PC-9 (cell line): Measurements from ENCODE around the gene AHRR. TPM values are rescaled to one million over a fixed set of nuclear protein-coding genes. Genes with fewer than 3 reads are reported as not detected.

Experiments
- BruUV-seq: library from RNA; stranded (reverse); fragments of 400-500 nt; replicated peaks from 2 replicates; lab custom pipeline; 2021; lab: Mats Ljungman, UMichigan
- CTCF ChIA-PET: fragments of 300-600 bp; sonication (Branson Sonifier 250); formaldehyde crosslinking; loops from one replicate; lab custom pipeline; 2022; ENCODE audit warnings: antibody characterized with exemption; lab: Charles Lee
- POLR2A ChIA-PET: fragments of 300-600 bp; sonication (Branson Sonifier 250); formaldehyde crosslinking; loops from one replicate; lab custom pipeline; 2022; ENCODE audit warnings: antibody characterized with exemption; ENCODE audit not compliant: unreplicated experiment; lab: Charles Lee
- DNase-seq, 2 experiments: peaks; one replicate each; pipeline versions ENCODE4 v3.0.0 to v3.0.0-alpha.2; 2015 to 2022; ENCODE audit warnings: mixed read lengths in 1 of 2
- H2AFZ ChIP-seq: fragments of 200-600 bp; sonication (generic); 2 replicates; pipeline ENCODE4 v1.8.1; 2017; ENCODE audit warnings: antibody characterized with exemption
- H3F3A ChIP-seq: fragments of 200-600 bp; sonication (generic); 2 replicates; pipeline ENCODE4 v1.8.1; 2017; ENCODE audit warnings: antibody characterized with exemption, mild to moderate bottlenecking, low read depth; ENCODE audit not compliant: insufficient read depth
- H3K27ac ChIP-seq: fragments of 200-600 bp; sonication (generic); 2 replicates; pipeline ENCODE4 v1.6.1; 2016; ENCODE audit warnings: mixed run types
- H3K27me3 ChIP-seq: fragments of 200-600 bp; sonication (generic); 2 replicates; pipeline ENCODE4 v1.6.1; 2016; ENCODE audit warnings: low read depth, mixed run types; ENCODE audit not compliant: insufficient read depth
- H3K36me3 ChIP-seq: fragments of 200-600 bp; sonication (generic); 2 replicates; pipeline ENCODE4 v1.6.1; 2016; ENCODE audit warnings: low read depth, mixed run types
- H3K4me1 ChIP-seq: fragments of 200-600 bp; sonication (generic); replicated peaks from 2 replicates; pipeline ENCODE4 v1.6.1; 2016; ENCODE audit warnings: mixed run types; ENCODE audit not compliant: insufficient read depth
- H3K4me2 ChIP-seq: fragments of 200-600 bp; sonication (generic); 2 replicates; pipeline ENCODE4 v1.6.1; 2017; ENCODE audit warnings: mixed run types
- H3K4me3 ChIP-seq: fragments of 200-600 bp; sonication (generic); 2 replicates; pipeline ENCODE4 v1.6.1; 2016; ENCODE audit warnings: mixed run types
- H3K79me2 ChIP-seq: fragments of 200-600 bp; sonication (generic); 2 replicates; pipeline ENCODE4 v1.6.1; 2017; ENCODE audit warnings: low read depth, mixed run types
- H3K9me2 ChIP-seq: fragments of 200-600 bp; sonication (generic); 2 replicates; pipeline ENCODE4 v1.8.1; 2017; ENCODE audit warnings: mild to moderate bottlenecking; ENCODE audit not compliant: insufficient read depth
- H3K9me3 ChIP-seq: fragments of 200-600 bp; sonication (generic); 2 replicates; pipeline ENCODE4 v1.8.1; 2016; ENCODE audit warnings: low read depth; ENCODE audit not compliant: insufficient read depth
- H4K20me1 ChIP-seq: fragments of 200-600 bp; sonication (generic); 2 replicates; pipeline ENCODE4 v1.8.1; 2017; ENCODE audit not compliant: insufficient read depth
- CTCF ChIP-seq: fragments of 200-600 bp; sonication (generic); conservative IDR thresholded peaks from 2 replicates; pipeline ENCODE4 v1.6.1; 2017; ENCODE audit warnings: mixed run types, antibody characterized with exemption, mild to moderate bottlenecking, moderate library complexity
- EZH2 ChIP-seq: fragments of 200-600 bp; sonication (generic); IDR thresholded peaks from 2 replicates; pipeline ENCODE4 v1.8.0; 2017; ENCODE audit warnings: antibody characterized with exemption, low read depth
- intact Hi-C: fragments of 100-400 bp; cut with micrococcal nuclease; formaldehyde crosslinking; loops from one replicate; pipeline ENCODE4 v1.10.0; 2022; ENCODE audit not compliant: unreplicated experiment
- total RNA-seq: library from RNA; stranded (reverse); gene quantifications from 2 replicates; pipeline ENCODE4 v1.2.3, GENCODE V29; 2021

AHRR gene
- total RNA-seq, 1 experiment from 2014 or later = 7.2 TPM

- H3K4me1 ChIP-seq = no peaks in the 10 kb centered on the region
- no peaks in the 10 kb centered on the region for H3K9me2 ChIP-seq
- no peaks in the 10 kb centered on the region for H3K79me2 ChIP-seq
- no peak overlapping the region for H3K27ac ChIP-seq
- H3K9me3 ChIP-seq = no peaks in the 10 kb centered on the region
- peaks cover 5% of the 10 kb centered on the region; the same call in 1 of the 2 replicates for H4K20me1 ChIP-seq
- no peak overlapping the region for H2AFZ ChIP-seq
- ChIA-PET POLR2A (no interaction called here), CTCF (no interaction called here)
- intact Hi-C loops = loop anchor here (5.0 kb wide), 1 partner anchor 65 kb away; no protein-coding TSS in a partner anchor
- no peak overlapping the region for H3K4me2 ChIP-seq
- DNase-seq = no peak
- H3K27me3 ChIP-seq = no peaks in the 10 kb centered on the region
- no peaks in the 10 kb centered on the region for H3F3A ChIP-seq
- TF ChIP-seq EZH2 (no peak), CTCF (no peak)
- no peaks in the 10 kb centered on the region for H3K36me3 ChIP-seq
- H3K4me3 ChIP-seq = no peak overlapping the region
- BruUV-seq = no TSS peak
These were observed 110.8 kb downstream of the AHRR start for GRCh38 chr5:432201-432927.

GRCh38 chr5:432928-433791 is 111.6 kb downstream of the AHRR start:
- Histone ChIP-seq H3K9me2 (no peaks in the 10 kb centered on the region), H3K27me3 (no peaks in the 10 kb centered on the region), H3K4me3 (no peak overlapping the region), H3K4me2 (no peak overlapping the region), H3K27ac (no peak overlapping the region), H3K9me3 (no peaks in the 10 kb centered on the region), H3K36me3 (no peaks in the 10 kb centered on the region), H3F3A (no peaks in the 10 kb centered on the region), H4K20me1 (peaks cover 7% of the 10 kb centered on the region; the same call in 1 of the 2 replicates), H3K79me2 (no peaks in the 10 kb centered on the region), H3K4me1 (no peaks in the 10 kb centered on the region), H2AFZ (no peak overlapping the region)
- intact Hi-C loops = loop anchor here (5.0 kb wide), 1 partner anchor 66 kb away; no protein-coding TSS in a partner anchor
- POLR2A ChIA-PET = no interaction called here
- TF ChIP-seq EZH2 (no peak), CTCF (no peak)
- BruUV-seq = no TSS peak
- CTCF ChIA-PET = interaction anchor here (0.6 to 1.3 kb wide), 3 partner anchors 13 to 116 kb away, joined by 3 to 7 read pairs (median 5); no protein-coding TSS in a partner anchor
- no peak for DNase-seq

GRCh38 chr5:433836-434235 is 112.3 kb downstream of the AHRR start:
- peaks cover 7% of the 10 kb centered on the region; the same call in 1 of the 2 replicates for H4K20me1 ChIP-seq
- no peaks in the 10 kb centered on the region for H3F3A ChIP-seq
- no peak overlapping the region for H2AFZ ChIP-seq
- no peaks in the 10 kb centered on the region for H3K79me2 ChIP-seq
- no peak overlapping the region for H3K4me2 ChIP-seq
- ChIA-PET CTCF (interaction anchor here (0.6 to 1.3 kb wide), 3 partner anchors 12 to 117 kb away, joined by 3 to 7 read pairs (median 5); no protein-coding TSS in a partner anchor), POLR2A (no interaction called here)
- no peak overlapping the region for H3K4me3 ChIP-seq
- no peaks in the 10 kb centered on the region for H3K4me1 ChIP-seq
- no TSS peak for BruUV-seq
- no peaks in the 10 kb centered on the region for H3K9me3 ChIP-seq
- H3K36me3 ChIP-seq = no peaks in the 10 kb centered on the region
- intact Hi-C loops = loop anchor here (5.0 kb wide), 1 partner anchor 67 kb away; no protein-coding TSS in a partner anchor
- H3K9me2 ChIP-seq = no peaks in the 10 kb centered on the region
- no peak for DNase-seq
- TF ChIP-seq CTCF = no peak
- no peaks in the 10 kb centered on the region for H3K27me3 ChIP-seq
- H3K27ac ChIP-seq = no peak overlapping the region
